ENCODE results near the gene DAB2IP.

DNA sequence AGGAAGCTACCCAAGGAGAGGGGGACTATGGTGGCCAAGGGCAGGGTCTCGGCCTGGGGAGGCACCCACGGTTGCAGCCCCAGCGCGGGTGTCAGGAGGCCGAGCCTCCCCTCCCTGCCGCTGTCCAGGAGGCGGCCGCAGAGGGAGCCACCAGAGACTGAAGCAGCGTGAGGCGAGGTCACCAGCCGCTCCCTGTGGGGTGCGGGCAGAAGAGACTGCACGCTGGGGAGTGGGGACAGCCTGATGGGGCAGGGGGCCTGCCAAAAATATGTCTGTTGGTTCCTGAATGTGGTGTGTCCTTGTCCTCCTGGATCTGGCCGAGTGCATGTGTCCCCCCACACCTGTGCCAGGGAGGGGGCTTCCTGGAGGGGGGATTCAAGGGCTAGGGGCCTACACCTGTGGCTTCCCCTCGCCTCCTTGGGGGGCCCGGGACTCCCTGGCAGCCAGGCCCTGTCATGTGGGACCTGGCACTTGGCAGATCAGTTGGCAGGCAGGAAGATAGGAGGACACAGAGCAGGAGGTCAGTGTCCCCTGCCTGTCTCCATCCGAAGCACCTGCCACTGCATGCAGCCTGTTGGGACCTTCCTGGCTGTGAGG is 131.2 kb downstream of the DAB2IP start:
- TF ChIP-seq, protein P1, sequence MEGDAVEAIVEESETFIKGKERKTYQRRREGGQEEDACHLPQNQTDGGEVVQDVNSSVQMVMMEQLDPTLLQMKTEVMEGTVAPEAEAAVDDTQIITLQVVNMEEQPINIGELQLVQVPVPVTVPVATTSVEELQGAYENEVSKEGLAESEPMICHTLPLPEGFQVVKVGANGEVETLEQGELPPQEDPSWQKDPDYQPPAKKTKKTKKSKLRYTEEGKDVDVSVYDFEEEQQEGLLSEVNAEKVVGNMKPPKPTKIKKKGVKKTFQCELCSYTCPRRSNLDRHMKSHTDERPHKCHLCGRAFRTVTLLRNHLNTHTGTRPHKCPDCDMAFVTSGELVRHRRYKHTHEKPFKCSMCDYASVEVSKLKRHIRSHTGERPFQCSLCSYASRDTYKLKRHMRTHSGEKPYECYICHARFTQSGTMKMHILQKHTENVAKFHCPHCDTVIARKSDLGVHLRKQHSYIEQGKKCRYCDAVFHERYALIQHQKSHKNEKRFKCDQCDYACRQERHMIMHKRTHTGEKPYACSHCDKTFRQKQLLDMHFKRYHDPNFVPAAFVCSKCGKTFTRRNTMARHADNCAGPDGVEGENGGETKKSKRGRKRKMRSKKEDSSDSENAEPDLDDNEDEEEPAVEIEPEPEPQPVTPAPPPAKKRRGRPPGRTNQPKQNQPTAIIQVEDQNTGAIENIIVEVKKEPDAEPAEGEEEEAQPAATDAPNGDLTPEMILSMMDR (IDR thresholded peaks at IDR 0.05; ENCODE audit: insufficient read depth, low read depth, low read length) = no peak
- no peak for TF ChIP-seq EZH2 (IDR thresholded peaks at IDR 0.05; ENCODE audit: insufficient read depth, low read length)
